ENCODE measurements around the gene HHAT.
A peak's percentile ranks its signal among the peaks of the same experiment; 100 is the strongest.

HHAT gene

DNA sequence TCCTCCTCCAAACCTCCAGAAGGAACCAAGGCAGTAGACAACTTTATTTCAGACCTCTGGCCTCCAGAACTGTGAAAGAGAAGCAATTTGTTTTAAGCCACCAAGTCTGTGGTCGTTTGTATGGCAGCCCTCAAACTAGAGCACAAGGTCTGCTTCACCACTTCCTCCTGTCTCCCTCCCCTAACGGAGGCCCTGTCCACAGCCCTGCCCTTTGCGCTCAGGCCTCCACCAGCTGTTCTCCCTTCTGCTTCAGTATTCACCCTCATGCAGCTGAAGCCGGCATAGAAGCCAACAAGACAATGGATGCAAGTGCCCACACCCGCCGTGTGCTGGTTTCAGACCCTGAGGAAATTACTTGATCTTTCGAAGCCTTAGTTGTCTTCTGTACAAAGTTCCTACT is 364.1 kb downstream of the HHAT start:
- peaks cover 7% of the 10 kb centered on the region for H3K27me3 ChIP-seq (replicated peaks; ENCODE audit: control insufficient read depth, insufficient read depth, low read length)
- H3K4me1 ChIP-seq (ENCODE audit: control insufficient read depth, insufficient read depth, low read length), result no peaks in the 10 kb centered on the region
- no peaks in the 10 kb centered on the region for H3K36me3 ChIP-seq (ENCODE audit: control insufficient read depth, insufficient read depth, low read length, severe bottlenecking)
- H3K9ac ChIP-seq (ENCODE audit: low read length), result no peak overlapping the region
- no peaks in the 10 kb centered on the region for H3K9me3 ChIP-seq (ENCODE audit: control insufficient read depth, low read length)
- no peak for DNase-seq (ENCODE audit: low read depth)
- no peak overlapping the region for H3K4me3 ChIP-seq (ENCODE audit: low read length)

DNA sequence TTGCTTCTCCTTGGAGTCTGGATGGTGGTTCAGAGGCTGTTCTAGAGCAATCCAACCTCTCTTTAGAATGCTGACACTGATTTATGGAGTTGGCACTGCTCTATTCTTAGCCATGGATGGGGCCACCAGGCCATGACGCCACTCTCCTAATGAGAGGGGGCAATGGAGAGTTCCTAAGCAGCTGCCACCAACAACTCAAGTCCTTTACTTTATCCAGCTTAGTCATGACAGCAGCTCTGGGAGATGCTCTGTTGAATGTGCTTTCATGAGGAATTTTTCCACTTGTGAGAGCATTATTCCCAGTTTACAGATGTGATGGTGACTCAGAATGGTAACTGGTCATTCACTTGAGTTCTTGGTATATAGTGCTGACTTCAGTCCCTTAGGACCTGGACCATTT is 366.3 kb downstream of the HHAT start:
- peaks cover 13% of the 10 kb centered on the region for H3K27me3 ChIP-seq (replicated peaks; ENCODE audit: control insufficient read depth, insufficient read depth, low read length)
- H3K4me3 ChIP-seq (ENCODE audit: low read length), result no peak overlapping the region
- no peaks in the 10 kb centered on the region for H3K36me3 ChIP-seq (ENCODE audit: control insufficient read depth, insufficient read depth, low read length, severe bottlenecking)
- H3K4me1 ChIP-seq (ENCODE audit: control insufficient read depth, insufficient read depth, low read length), result no peaks in the 10 kb centered on the region
- H3K9ac ChIP-seq (ENCODE audit: low read length), result no peak overlapping the region
- no peak for DNase-seq (ENCODE audit: low read depth)
- H3K9me3 ChIP-seq (ENCODE audit: control insufficient read depth, low read length), result no peaks in the 10 kb centered on the region

DNA sequence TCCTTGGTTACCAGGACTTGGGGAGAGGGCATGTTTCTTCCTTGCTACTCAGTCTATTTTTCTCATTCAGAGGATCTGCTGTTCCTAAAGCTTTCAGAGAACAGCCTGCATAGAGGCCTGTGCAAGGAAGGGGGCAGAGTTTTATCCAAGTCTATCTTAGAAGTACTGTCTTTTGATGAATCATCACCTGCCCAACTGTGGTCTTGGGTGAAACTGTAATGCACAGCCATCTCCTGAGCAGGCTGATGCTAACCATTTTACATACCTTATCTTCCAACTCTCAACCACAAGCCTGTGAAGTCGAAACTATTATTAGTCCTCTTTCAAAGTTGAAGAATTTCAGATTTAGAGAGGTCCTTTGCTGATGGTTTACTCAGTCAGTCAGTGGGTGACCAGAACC is 368.0 kb downstream of the HHAT start:
- Histone ChIP-seq H3K9ac (ENCODE audit: low read length) (no peak overlapping the region), H3K9me3 (ENCODE audit: control insufficient read depth, low read length) (no peaks in the 10 kb centered on the region), H3K4me1 (ENCODE audit: control insufficient read depth, insufficient read depth, low read length) (no peaks in the 10 kb centered on the region), H3K4me3 (ENCODE audit: low read length) (no peak overlapping the region), H3K36me3 (ENCODE audit: control insufficient read depth, insufficient read depth, low read length, severe bottlenecking) (no peaks in the 10 kb centered on the region), H3K27me3 (replicated peaks; ENCODE audit: control insufficient read depth, insufficient read depth, low read length) (peaks cover 13% of the 10 kb centered on the region)
- no peak for DNase-seq (ENCODE audit: low read depth)

DNA sequence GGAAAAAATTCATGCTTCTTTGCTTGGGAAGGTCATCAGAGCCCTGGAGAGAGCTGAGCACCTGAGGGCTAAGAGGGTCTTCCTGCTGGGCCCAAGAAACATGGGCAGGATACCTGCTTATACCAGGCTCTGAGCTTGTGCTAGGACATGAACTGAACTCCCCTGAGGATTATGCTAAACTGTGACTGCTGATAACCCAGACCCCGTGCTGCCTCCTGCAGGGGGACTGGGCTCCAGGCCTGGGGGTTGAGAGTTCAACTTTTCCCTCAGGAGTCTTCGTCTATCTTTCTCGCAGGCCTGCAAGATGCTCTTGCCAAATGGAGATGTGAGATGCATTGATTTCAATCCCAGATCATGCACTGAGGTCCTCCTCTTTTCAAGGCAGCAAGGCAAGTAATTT is 368.5 kb downstream of the HHAT start:
- Histone ChIP-seq H3K4me1 (ENCODE audit: control insufficient read depth, insufficient read depth, low read length) (no peaks in the 10 kb centered on the region), H3K9ac (ENCODE audit: low read length) (no peak overlapping the region), H3K9me3 (ENCODE audit: control insufficient read depth, low read length) (no peaks in the 10 kb centered on the region), H3K27me3 (replicated peaks; ENCODE audit: control insufficient read depth, insufficient read depth, low read length) (peaks cover 13% of the 10 kb centered on the region), H3K4me3 (ENCODE audit: low read length) (no peak overlapping the region), H3K36me3 (ENCODE audit: control insufficient read depth, insufficient read depth, low read length, severe bottlenecking) (no peaks in the 10 kb centered on the region)
- DNase-seq (ENCODE audit: low read depth), result no peak

DNA sequence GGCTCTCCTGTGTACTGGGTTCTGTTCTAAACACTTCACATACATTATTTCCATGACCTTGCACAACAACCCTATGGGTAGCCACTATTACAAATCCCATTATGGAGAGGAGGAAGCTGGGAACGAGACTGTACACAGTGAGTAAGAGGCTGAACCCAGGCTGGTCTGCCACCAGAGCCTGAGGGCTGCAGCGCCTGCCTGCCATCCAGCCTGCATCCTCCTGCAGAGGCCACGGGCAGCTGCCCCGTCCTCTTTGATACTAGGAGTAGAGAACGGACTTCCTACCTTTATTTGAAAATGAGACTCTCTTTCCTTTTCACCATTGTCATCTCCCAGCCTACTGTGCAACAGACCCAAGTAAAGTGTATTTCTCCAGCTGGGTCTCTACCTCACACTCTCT is 370.0 kb downstream of the HHAT start:
- Histone ChIP-seq H3K4me3 (ENCODE audit: low read length) (no peak overlapping the region), H3K9ac (ENCODE audit: low read length) (no peak overlapping the region), H3K27me3 (replicated peaks; ENCODE audit: control insufficient read depth, insufficient read depth, low read length) (peaks cover 13% of the 10 kb centered on the region), H3K4me1 (ENCODE audit: control insufficient read depth, insufficient read depth, low read length) (no peaks in the 10 kb centered on the region), H3K9me3 (ENCODE audit: control insufficient read depth, low read length) (no peaks in the 10 kb centered on the region), H3K36me3 (ENCODE audit: control insufficient read depth, insufficient read depth, low read length, severe bottlenecking) (no peaks in the 10 kb centered on the region)
- no peak for DNase-seq (ENCODE audit: low read depth)

DNA sequence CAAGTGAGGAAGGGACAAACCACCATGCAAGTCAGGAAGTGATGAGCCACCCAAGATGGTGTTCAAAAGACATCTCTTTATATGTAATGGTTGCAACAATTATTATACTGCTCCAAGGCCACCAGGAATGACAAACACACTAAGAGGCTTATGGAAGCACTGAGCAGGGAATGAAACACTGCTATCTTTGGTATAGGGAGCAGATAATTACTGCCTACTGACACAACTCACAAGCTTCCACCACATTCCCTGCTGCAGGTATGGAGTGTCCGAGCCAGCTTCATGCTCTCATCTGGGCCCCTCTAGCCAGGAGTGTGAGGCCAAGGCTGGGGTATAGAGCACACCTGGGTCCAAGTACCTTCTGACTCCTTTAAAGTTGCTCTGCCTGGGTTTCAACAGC is 371.4 kb downstream of the HHAT start:
- H3K36me3 ChIP-seq (ENCODE audit: control insufficient read depth, insufficient read depth, low read length, severe bottlenecking), result no peaks in the 10 kb centered on the region
- H3K9me3 ChIP-seq (ENCODE audit: control insufficient read depth, low read length), result no peaks in the 10 kb centered on the region
- DNase-seq (ENCODE audit: low read depth), result no peak

DNA sequence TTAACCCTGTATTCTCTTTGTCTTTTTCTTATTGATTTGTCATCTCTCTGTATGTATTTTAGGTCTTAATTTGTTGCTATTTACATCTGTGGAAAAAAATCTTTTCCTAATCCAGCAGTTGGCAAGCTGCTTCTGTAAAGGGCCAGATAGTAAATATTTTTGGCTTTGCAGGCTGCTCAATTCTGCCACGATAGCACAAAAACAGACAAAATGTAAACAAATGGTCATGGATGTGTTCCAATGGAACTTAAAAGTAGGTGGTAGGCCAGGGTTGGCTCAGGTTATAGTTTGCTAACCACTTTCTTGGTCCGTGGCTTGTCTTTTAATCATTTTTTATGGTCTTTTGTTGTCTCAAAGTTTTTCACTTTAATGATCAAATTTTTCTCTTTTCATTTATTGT is 371.8 kb downstream of the HHAT start:
- no peaks in the 10 kb centered on the region for H3K4me1 ChIP-seq (ENCODE audit: control insufficient read depth, insufficient read depth, low read length)
- no peak overlapping the region for H3K4me3 ChIP-seq (ENCODE audit: low read length)
- H3K9me3 ChIP-seq (ENCODE audit: control insufficient read depth, low read length), result no peaks in the 10 kb centered on the region
- no peaks in the 10 kb centered on the region for H3K36me3 ChIP-seq (ENCODE audit: control insufficient read depth, insufficient read depth, low read length, severe bottlenecking)
- no peak overlapping the region for H3K9ac ChIP-seq (ENCODE audit: low read length)
- peaks cover 8% of the 10 kb centered on the region for H3K27me3 ChIP-seq (replicated peaks; ENCODE audit: control insufficient read depth, insufficient read depth, low read length)
- peak; percentile 44 for DNase-seq (ENCODE audit: low read depth)

More for the DNA sequence above, 371.4 kb downstream of the HHAT start:
- no peak overlapping the region for H3K9ac ChIP-seq (ENCODE audit: low read length)
- no peak overlapping the region for H3K4me3 ChIP-seq (ENCODE audit: low read length)
- peaks cover 9% of the 10 kb centered on the region for H3K27me3 ChIP-seq (replicated peaks; ENCODE audit: control insufficient read depth, insufficient read depth, low read length)
- H3K4me1 ChIP-seq (ENCODE audit: control insufficient read depth, insufficient read depth, low read length), result no peaks in the 10 kb centered on the region

DNA sequence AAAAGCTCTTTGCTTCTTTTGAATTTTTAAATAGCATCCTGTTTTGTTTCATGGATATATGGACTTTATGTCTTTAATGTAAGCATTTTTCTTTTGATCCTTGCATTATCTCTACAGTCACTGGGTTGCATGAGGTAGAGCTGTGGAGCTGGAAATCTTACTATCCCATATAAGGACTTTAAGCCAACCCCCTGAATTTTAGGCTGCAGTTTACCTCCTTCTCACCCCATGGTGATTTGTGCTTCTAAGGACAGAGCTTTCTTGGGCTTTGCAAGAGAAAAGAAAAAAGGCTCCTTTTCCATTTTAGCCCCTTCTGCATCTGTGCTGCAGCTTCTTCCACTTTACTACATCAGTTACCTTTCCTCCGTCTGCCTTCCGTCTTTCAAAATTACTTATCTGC is 373.8 kb downstream of the HHAT start:
- no peak for DNase-seq (ENCODE audit: low read depth)
- no peaks in the 10 kb centered on the region for H3K4me1 ChIP-seq (ENCODE audit: control insufficient read depth, insufficient read depth, low read length)
- H3K9me3 ChIP-seq (ENCODE audit: control insufficient read depth, low read length), result no peaks in the 10 kb centered on the region
- no peaks in the 10 kb centered on the region for H3K36me3 ChIP-seq (ENCODE audit: control insufficient read depth, insufficient read depth, low read length, severe bottlenecking)
- no peak overlapping the region for H3K4me3 ChIP-seq (ENCODE audit: low read length)
- H3K27me3 ChIP-seq (replicated peaks; ENCODE audit: control insufficient read depth, insufficient read depth, low read length), result peaks cover 6% of the 10 kb centered on the region
- no peak overlapping the region for H3K9ac ChIP-seq (ENCODE audit: low read length)

DNA sequence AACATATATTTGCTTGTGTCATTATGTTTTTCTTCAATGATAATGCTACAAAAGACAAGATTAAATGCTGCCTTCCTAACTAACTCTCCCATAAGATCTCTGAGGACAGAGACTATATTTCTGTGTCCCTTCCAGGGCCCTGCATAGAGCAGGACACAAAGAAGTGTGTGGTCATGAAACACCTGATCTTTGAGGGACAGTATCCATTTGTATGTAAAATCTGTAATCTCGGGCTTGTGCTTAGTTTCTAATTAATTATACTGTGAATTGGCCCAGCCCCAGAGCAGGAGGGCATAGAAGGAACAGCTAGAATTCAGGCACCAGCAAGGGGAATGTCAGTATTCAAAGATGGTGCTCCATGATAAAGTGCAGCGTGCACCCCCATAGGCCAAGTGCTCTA is 374.9 kb downstream of the HHAT start:
- Histone ChIP-seq H3K4me1 (ENCODE audit: control insufficient read depth, insufficient read depth, low read length) (no peaks in the 10 kb centered on the region), H3K36me3 (ENCODE audit: control insufficient read depth, insufficient read depth, low read length, severe bottlenecking) (no peaks in the 10 kb centered on the region), H3K9ac (ENCODE audit: low read length) (no peak overlapping the region), H3K9me3 (ENCODE audit: control insufficient read depth, low read length) (no peaks in the 10 kb centered on the region), H3K27me3 (replicated peaks; ENCODE audit: control insufficient read depth, insufficient read depth, low read length) (peaks cover 11% of the 10 kb centered on the region), H3K4me3 (ENCODE audit: low read length) (no peak overlapping the region)
- DNase-seq (ENCODE audit: low read depth), result no peak

DNA sequence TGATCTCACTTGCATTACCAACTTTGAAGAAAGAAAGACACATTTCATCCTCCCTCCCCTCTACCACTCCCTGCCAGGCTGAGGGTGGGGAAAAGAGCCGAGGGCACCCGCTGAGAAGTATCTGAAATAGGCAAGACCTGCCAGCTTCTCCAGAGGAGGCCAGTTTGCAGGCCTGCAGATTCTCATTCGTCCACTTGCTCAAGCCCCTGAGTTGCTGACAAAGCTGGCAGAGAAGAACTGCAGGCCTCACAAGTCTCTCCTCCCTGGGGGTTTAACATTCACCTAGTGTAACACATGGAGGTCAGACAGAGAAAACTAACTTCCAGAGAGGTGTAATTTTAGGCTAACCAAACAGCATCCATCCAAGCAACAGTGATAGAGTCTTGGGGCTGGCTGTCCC is 376.4 kb downstream of the HHAT start:
- Histone ChIP-seq H3K4me3 (ENCODE audit: low read length) (no peak overlapping the region), H3K36me3 (ENCODE audit: control insufficient read depth, insufficient read depth, low read length, severe bottlenecking) (no peaks in the 10 kb centered on the region), H3K27me3 (replicated peaks; ENCODE audit: control insufficient read depth, insufficient read depth, low read length) (peaks cover 6% of the 10 kb centered on the region), H3K4me1 (ENCODE audit: control insufficient read depth, insufficient read depth, low read length) (no peaks in the 10 kb centered on the region), H3K9me3 (ENCODE audit: control insufficient read depth, low read length) (no peaks in the 10 kb centered on the region), H3K9ac (ENCODE audit: low read length) (no peak overlapping the region)
- no peak for DNase-seq (ENCODE audit: low read depth)

DNA sequence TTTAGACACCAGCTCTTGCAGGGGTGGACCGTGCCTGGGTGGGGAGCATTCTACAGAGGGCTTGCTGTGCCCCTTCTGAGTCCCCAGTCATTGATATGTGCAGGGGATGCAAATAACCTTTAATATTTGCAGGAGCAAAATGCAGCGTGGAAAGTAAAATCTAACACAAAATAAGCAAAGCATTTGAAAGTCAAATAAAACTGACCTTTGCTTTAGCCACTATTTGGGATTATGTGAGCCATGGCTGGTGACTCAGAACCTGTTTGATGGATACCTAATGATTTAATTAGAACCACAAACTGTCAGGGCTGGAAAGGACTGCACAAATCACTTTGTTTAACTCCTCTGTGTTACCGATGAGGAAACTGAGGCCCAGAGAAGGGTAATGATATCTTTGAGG is 377.5 kb downstream of the HHAT start:
- Histone ChIP-seq H3K4me1 (ENCODE audit: control insufficient read depth, insufficient read depth, low read length) (no peaks in the 10 kb centered on the region), H3K9ac (ENCODE audit: low read length) (no peak overlapping the region), H3K4me3 (ENCODE audit: low read length) (no peak overlapping the region), H3K9me3 (ENCODE audit: control insufficient read depth, low read length) (no peaks in the 10 kb centered on the region), H3K27me3 (replicated peaks; ENCODE audit: control insufficient read depth, insufficient read depth, low read length) (peaks cover 6% of the 10 kb centered on the region), H3K36me3 (ENCODE audit: control insufficient read depth, insufficient read depth, low read length, severe bottlenecking) (no peaks in the 10 kb centered on the region)
- DNase-seq (ENCODE audit: low read depth), result no peak

DNA sequence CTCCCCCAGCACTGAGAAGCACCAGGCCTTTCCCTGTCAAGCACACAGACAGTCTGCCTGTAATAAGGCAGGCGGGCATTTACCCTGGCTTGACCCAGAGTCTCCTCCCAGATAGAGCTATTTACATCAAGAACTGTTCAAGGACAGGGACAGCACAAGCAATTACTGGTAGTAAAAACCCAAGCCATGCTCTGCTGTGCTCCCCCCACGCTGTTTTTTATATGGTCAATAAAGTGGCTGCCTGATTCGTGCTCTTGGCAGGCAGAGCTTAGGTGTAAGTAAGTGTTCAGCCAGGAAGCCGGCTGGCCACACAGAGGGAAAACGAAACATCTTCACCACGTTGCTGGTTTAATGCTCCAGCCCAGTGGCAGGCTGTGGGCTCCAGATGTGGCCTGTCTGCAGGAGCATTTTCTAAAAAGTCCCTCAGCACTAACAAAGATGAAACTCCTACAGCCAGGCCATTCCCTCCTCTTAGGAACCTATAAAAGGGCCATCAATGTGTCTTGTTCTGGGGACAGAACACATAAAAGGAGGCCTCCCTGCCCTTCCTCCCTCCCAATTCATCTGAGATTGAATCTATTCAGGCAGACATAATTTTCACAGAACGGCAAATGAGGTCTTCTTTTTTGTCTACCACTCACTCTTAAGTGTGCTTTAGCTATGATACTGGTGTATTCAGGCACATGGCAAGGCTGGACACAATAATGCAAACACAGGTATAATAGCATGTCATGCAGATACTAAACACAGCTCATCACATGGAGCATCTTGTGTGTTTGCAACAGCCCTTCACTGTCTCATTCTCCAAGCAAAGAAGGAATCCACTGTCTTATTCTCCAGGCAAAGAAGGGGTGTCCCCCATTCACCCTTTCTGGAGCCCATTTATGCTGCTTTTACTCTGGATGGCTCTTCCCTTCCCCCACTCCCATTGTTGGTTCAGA is 378.9 kb downstream of the HHAT start:
- Histone ChIP-seq H3K27me3 (replicated peaks; ENCODE audit: control insufficient read depth, insufficient read depth, low read length) (peaks cover 9% of the 10 kb centered on the region), H3K36me3 (ENCODE audit: control insufficient read depth, insufficient read depth, low read length, severe bottlenecking) (no peaks in the 10 kb centered on the region), H3K9ac (ENCODE audit: low read length) (no peak overlapping the region), H3K4me3 (ENCODE audit: low read length) (no peak overlapping the region), H3K9me3 (ENCODE audit: control insufficient read depth, low read length) (no peaks in the 10 kb centered on the region), H3K4me1 (ENCODE audit: control insufficient read depth, insufficient read depth, low read length) (no peaks in the 10 kb centered on the region)
- DNase-seq (ENCODE audit: low read depth), result no peak

Data from adipocyte (in vitro differentiated cells).